HG03280 (cell line): ENCODE data around the gene NUDT16L1.

Experiments used
- ATAC-seq: cut with Tn5 transposase; IDR thresholded peaks from one replicate; pipeline ENCODE4 v1.9.1; 2021; ENCODE audit warnings: mild to moderate bottlenecking, moderate library complexity; ENCODE audit not compliant: unreplicated experiment

The NUDT16L1 gene

GRCh38 chr16:4663777-4664465 lies 29.4 kb upstream of the NUDT16L1 start:
- ATAC-seq, result no peak

GRCh38 chr16:4664538-4665418 lies 28.6 kb upstream of the NUDT16L1 start:
- ATAC-seq, result no peak

GRCh38 chr16:4666537-4667202 lies 26.7 kb upstream of the NUDT16L1 start:
- ATAC-seq, result no peak

GRCh38 chr16:4667203-4667963 lies 26.0 kb upstream of the NUDT16L1 start:
- ATAC-seq, result no peak

- ATAC-seq, result no peak
These were observed 24.9 kb upstream of the NUDT16L1 start for GRCh38 chr16:4668313-4668960.

- ATAC-seq, result no peak
These were observed 19.8 kb upstream of the NUDT16L1 start for GRCh38 chr16:4673387-4674046.

- no peak for ATAC-seq
These were observed 18.3 kb upstream of the NUDT16L1 start for GRCh38 chr16:4674926-4675530.

GRCh38 chr16:4675864-4676786 lies 17.2 kb upstream of the NUDT16L1 start:
- no peak for ATAC-seq

- ATAC-seq, result no peak
These were observed 16.5 kb upstream of the NUDT16L1 start for GRCh38 chr16:4676831-4677230.

GRCh38 chr16:4677390-4677789 lies 16.0 kb upstream of the NUDT16L1 start:
- ATAC-seq, result no peak

- ATAC-seq, result no peak
These were observed 15.4 kb upstream of the NUDT16L1 start for GRCh38 chr16:4677994-4678393.

- no peak for ATAC-seq
These were observed 14.8 kb upstream of the NUDT16L1 start for GRCh38 chr16:4678596-4678995.

- ATAC-seq, result no peak
These were observed 14.1 kb upstream of the NUDT16L1 start for GRCh38 chr16:4679156-4679849.

GRCh38 chr16:4679850-4680636 lies 13.3 kb upstream of the NUDT16L1 start:
- no peak for ATAC-seq

GRCh38 chr16:4680673-4681470 lies 12.5 kb upstream of the NUDT16L1 start:
- ATAC-seq, result no peak

- no peak for ATAC-seq
These were observed 11.8 kb upstream of the NUDT16L1 start for GRCh38 chr16:4681471-4682083.
